ENCODE data around the gene PRDX3. TPM values are rescaled to one million over a fixed set of nuclear protein-coding genes. Genes with fewer than 3 reads are reported as not detected.

Gene PRDX3
- total RNA-seq = 10 to 100 TPM; 27.1 to 59.3 (median 42.4) TPM
- polyA plus RNA-seq = 10 to 100 TPM; 39.3 to 87.4 TPM

DNA sequence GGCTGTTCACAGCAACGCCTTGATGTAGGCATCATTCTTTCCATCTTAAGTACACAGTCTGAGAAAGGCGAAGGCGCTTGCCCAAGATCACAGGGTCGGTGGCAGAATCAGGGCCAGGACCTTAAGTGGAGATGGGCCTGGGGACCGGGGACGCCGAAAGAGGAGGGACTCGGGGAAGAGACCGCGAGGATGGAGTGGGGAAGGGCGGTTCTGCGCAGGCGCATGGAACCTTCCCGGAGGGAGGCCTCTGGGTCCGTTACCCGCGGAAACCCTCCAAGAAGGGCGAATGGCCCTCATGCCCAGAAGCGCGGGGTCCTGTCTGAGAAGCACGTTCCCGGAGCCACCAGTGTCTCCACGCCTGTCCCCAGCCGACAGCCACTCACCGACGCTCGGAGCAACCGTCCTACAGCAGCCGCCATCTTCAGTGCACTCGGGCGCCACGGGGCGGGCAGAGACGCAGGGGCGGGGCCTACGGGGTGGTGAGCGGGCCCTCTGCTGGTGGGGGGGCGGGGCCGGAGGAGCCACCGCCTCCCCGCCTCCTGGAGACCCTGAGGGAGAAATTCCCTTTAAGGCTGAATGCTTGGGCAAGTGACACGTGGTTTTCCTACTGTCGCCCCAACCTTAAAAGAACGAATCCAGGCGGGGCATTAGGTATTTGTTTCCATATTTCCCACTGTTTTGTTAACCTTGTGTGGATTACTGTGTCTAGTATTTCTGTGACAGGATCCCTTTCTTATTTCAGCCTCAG lies at the start of gene PRDX3:
Gene PRDX3, minus strand, starts transcription at position 441 of the 748 bp plus-strand sequence. Its CDS starts 22 bp downstream, at position 419.
- Histone ChIP-seq H3K4me1 (peaks cover 0 to 3% (median 0%) of the 10 kb centered on the region in 3 donors), H3K27ac (peak within 1 kb of the TSS; percentile 50 to 91 (median 62)), H3K36me3 (peaks cover 0 to 1% (median 0%) of the 10 kb centered on the region in 3 donors), H3K9me3 (no peaks in the 10 kb centered on the region), H3K27me3 (no peaks in the 10 kb centered on the region), H3K4me3 (peak within 1 kb of the TSS; percentile 63 to 92 (median 88))
- WGBS, 2 donors = 0 to 1% methylated on average over 37 to 45 of the region's 45 CpGs
- FAIRE-seq = no peak
- peak; percentile 89 to 97 (median 93) for DNase-seq
- peak; percentile 98 to 100 (median 99) for ATAC-seq
- intact Hi-C loops (cut with DNase I) = no loop called here
- TF ChIP-seq, protein P1, sequence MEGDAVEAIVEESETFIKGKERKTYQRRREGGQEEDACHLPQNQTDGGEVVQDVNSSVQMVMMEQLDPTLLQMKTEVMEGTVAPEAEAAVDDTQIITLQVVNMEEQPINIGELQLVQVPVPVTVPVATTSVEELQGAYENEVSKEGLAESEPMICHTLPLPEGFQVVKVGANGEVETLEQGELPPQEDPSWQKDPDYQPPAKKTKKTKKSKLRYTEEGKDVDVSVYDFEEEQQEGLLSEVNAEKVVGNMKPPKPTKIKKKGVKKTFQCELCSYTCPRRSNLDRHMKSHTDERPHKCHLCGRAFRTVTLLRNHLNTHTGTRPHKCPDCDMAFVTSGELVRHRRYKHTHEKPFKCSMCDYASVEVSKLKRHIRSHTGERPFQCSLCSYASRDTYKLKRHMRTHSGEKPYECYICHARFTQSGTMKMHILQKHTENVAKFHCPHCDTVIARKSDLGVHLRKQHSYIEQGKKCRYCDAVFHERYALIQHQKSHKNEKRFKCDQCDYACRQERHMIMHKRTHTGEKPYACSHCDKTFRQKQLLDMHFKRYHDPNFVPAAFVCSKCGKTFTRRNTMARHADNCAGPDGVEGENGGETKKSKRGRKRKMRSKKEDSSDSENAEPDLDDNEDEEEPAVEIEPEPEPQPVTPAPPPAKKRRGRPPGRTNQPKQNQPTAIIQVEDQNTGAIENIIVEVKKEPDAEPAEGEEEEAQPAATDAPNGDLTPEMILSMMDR (IDR thresholded peaks at IDR 0.05) = no peak

DNA sequence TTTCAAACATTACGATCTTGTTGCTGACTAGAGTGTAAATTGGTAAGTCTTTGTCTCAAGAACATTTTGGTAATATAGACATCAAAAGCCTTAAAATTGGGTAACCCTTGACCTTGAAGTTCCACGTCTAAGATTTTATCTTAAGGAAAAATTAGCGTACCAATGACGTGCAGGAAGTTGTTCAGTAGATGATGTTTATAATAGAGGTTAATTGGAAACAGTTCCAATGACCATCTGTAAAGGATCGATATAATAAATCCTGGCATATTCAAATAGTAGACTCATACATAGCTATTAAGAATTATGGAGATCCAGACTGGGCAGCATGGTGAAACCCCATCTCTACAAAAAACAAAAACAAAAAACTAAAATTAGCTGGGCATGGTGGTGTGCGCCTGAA lies 49.2 kb upstream of the PRDX3 start:
- no peak for FAIRE-seq
- H3K4me3 ChIP-seq = no peak overlapping the region
- TF ChIP-seq, protein P1 (IDR thresholded peaks at IDR 0.05) = no peak
- WGBS, 2 donors = 83 to 84% methylated on average over 6 of the region's 6 CpGs
- H3K4me1 ChIP-seq = peaks cover 1 to 5% (median 2%) of the 10 kb centered on the region in 3 donors
- no peak overlapping the region for H3K27ac ChIP-seq
- intact Hi-C loops (cut with DNase I) = no loop called here
- H3K9me3 ChIP-seq = no peaks in the 10 kb centered on the region
- no peaks in the 10 kb centered on the region for H3K27me3 ChIP-seq
- no peaks in the 10 kb centered on the region for H3K36me3 ChIP-seq
- no peak for DNase-seq
- ATAC-seq = no peak

DNA sequence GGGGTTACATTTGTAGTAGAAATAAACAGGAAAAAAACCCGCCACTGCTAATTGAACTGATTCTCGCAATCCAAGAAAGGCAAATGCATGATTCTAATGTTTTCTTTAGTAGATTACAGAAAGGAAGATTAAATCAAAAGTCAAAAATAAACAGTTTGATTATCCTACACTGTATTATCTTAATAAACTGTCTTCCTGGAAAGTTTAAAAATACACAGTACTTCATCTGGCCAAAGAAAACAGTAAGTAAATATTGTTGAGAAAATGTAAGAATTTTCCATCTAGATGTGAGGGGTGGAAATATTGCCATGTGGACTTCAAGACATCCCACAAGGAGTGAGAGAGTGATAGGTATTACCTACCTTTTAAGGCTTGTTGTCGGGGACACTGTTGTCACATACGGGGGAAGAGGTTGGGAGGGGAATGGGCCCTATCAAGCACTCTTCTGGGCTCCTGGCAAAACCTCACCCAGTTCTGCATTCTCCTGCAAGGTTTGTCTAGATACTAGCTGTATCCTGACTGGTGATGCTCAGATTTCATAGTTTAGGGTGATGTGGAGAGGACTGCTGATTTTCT lies 46.6 kb upstream of the PRDX3 start:
- no peaks in the 10 kb centered on the region for H3K36me3 ChIP-seq
- H3K27me3 ChIP-seq = no peaks in the 10 kb centered on the region
- peaks cover 10 to 18% (median 11%) of the 10 kb centered on the region in 3 donors for H3K4me1 ChIP-seq
- H3K9me3 ChIP-seq = no peaks in the 10 kb centered on the region
- no peak for DNase-seq
- no peak overlapping the region for H3K4me3 ChIP-seq
- no peak overlapping the region for H3K27ac ChIP-seq
- no peak for ATAC-seq
- FAIRE-seq = no peak
- intact Hi-C loops (cut with DNase I) = no loop called here
- TF ChIP-seq, protein P1 (IDR thresholded peaks at IDR 0.05) = no peak
- WGBS, 2 donors = 46 to 50% methylated on average over 4 of the region's 4 CpGs

DNA sequence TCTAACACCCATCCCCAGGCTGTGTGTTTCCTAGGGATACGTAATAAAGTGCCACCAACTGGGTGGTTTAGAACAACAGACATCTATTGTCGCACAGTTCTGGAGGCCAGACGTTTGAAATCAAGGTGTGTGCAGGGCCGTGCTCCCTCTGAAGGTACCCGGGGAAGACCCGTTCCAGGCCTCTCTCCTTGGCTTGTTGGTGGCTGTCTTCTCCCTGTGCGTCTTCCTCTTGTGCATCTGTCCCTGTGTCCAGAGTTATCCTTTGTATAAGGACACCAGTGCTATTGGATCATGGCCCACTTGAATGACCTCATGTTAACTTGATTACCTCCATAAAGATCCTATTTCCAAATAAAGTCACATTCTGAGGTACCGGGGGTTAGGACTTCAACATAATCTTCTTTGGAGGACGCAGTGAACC lies 44.4 kb upstream of the PRDX3 start:
- WGBS, 2 donors = 43 to 44% methylated on average over 9 of the region's 9 CpGs
- FAIRE-seq (no peak), DNase-seq (no peak), ATAC-seq (peak; percentile 44 to 60 (median 48))
- peaks cover 10 to 18% (median 11%) of the 10 kb centered on the region in 3 donors for H3K4me1 ChIP-seq
- H3K9me3 ChIP-seq = no peaks in the 10 kb centered on the region
- peak overlapping the region; percentile 17 to 57 (median 37) for H3K27ac ChIP-seq
- H3K27me3 ChIP-seq = no peaks in the 10 kb centered on the region
- intact Hi-C loops (cut with DNase I) = no loop called here
- no peaks in the 10 kb centered on the region for H3K36me3 ChIP-seq
- TF ChIP-seq, protein P1 (IDR thresholded peaks at IDR 0.05) = no peak
- H3K4me3 ChIP-seq = no peak overlapping the region

All from pancreas (tissue), 10 donors.